Ovary (tissue), 1 donor: ENCODE data around the gene PRPF8.

ENCODE experiments used
- EP300 ChIP-seq: sonication (generic); formaldehyde crosslinking; IDR thresholded peaks from one replicate; pipeline ENCODE4 v1.6.1; 2017; ENCODE audit warnings: antibody characterized with exemption
- POLR2A ChIP-seq: fragments of 450-650 bp; IDR thresholded peaks from one replicate; pipeline ENCODE4 v1.6.1; 2017; ENCODE audit warnings: antibody characterized with exemption, mild to moderate bottlenecking, moderate library complexity

- TF ChIP-seq EP300 (no peak), POLR2A (no peak)
Observed at GRCh38 chr17:1646199-1646875, 38.3 kb downstream of the PRPF8 start.
